Measurements from ENCODE around the gene FAM169A. TPM values are rescaled to one million over a fixed set of nuclear protein-coding genes. Genes with fewer than 3 reads are reported as not detected.
A peak's percentile ranks its signal among the peaks of the same experiment; 100 is the strongest.
"Not testable (repeated sequence)": the region's sequence is repeated elsewhere in the genome, so short reads cannot be mapped to it uniquely, and the experiment has no call there.

Gene FAM169A
- total RNA-seq, 1 donor from 2014 or later, result 0.16 TPM

- DNase-seq (ENCODE audit: low spot score), result no peak
These were observed 66.9 kb downstream of the FAM169A start for GRCh38 chr5:74798977-74799911.

- not testable (repeated sequence) for DNase-seq (ENCODE audit: low spot score)
These were observed 74.5 kb downstream of the FAM169A start for GRCh38 chr5:74791669-74792068.

GRCh38 chr5:74787424-74787823 lies 78.8 kb downstream of the FAM169A start:
- no peak for DNase-seq (ENCODE audit: low spot score)

GRCh38 chr5:74786851-74787250 lies 79.3 kb downstream of the FAM169A start:
- no peak for DNase-seq (ENCODE audit: low spot score)

GRCh38 chr5:74778609-74779008 lies 87.6 kb downstream of the FAM169A start:
- DNase-seq (ENCODE audit: low spot score), result no peak

GRCh38 chr5:74772359-74772758 lies 93.8 kb downstream of the FAM169A start:
- DNase-seq (ENCODE audit: low spot score), result no peak

GRCh38 chr5:74767579-74767913 lies 98.6 kb downstream of the FAM169A start:
- no peak for DNase-seq (ENCODE audit: low spot score)

GRCh38 chr5:74766849-74767578 lies 99.2 kb downstream of the FAM169A start, which contains the start of the genes GFM2 and NSA2:
Gene GFM2 (minus strand): TSS chr5:74767117. CDS start chr5:74763742, 3,375 bp downstream.
Gene NSA2 (plus strand): TSS chr5:74767249. CDS start chr5:74767361, 112 bp downstream.
- DNase-seq (ENCODE audit: low spot score), result peak; percentile 94

- DNase-seq (ENCODE audit: low spot score), result no peak
These were observed 99.8 kb downstream of the FAM169A start for GRCh38 chr5:74766418-74766848.

GRCh38 chr5:74765929-74766328 lies 100.3 kb downstream of the FAM169A start:
- no peak for DNase-seq (ENCODE audit: low spot score)

GRCh38 chr5:74765201-74765600 lies 101.0 kb downstream of the FAM169A start:
- DNase-seq (ENCODE audit: low spot score), result no peak

GRCh38 chr5:74763504-74763903 lies 102.7 kb downstream of the FAM169A start:
- DNase-seq (ENCODE audit: low spot score), result no peak

GRCh38 chr5:74762599-74762998 lies 103.6 kb downstream of the FAM169A start:
- DNase-seq (ENCODE audit: low spot score), result no peak

GRCh38 chr5:74761241-74761640 lies 104.9 kb downstream of the FAM169A start:
- DNase-seq (ENCODE audit: low spot score), result no peak

GRCh38 chr5:74748742-74749141 lies 117.4 kb downstream of the FAM169A start:
- not testable (repeated sequence) for DNase-seq (ENCODE audit: low spot score)

- DNase-seq (ENCODE audit: low spot score), result no peak
These were observed 127.8 kb downstream of the FAM169A start for GRCh38 chr5:74738406-74738805.

- DNase-seq (ENCODE audit: low spot score), result no peak
These were observed 129.4 kb downstream of the FAM169A start for GRCh38 chr5:74736759-74737158.

Other genes starting within 250 kb of the FAM169A start
- 11.9 TPM for gene ENC1, start 225.7 kb downstream of the FAM169A start, total RNA-seq
- 168 TPM for gene HEXB, start 181.2 kb downstream of the FAM169A start, total RNA-seq
- 10.8 TPM for gene GFM2, start 99.3 kb downstream of the FAM169A start, total RNA-seq
- 68.6 TPM for gene NSA2, start 99.1 kb downstream of the FAM169A start, total RNA-seq
- 1.00 TPM for gene GCNT4, start 186.2 kb upstream of the FAM169A start, total RNA-seq